Panc1 (cell line): ENCODE measurements around the gene HIF1A. TPM values are rescaled to one million over a fixed set of nuclear protein-coding genes. Genes with fewer than 3 reads are reported as not detected.

Experiments
- ATAC-seq: fragments of 200-7000 bp; cut with Tn5 transposase; 2 replicates; pipeline ENCODE4 v1.9.1; 2020; ENCODE audit warnings: mild to moderate bottlenecking, moderate library complexity
- BruUV-seq: library from RNA; stranded (reverse); fragments of 400-500 nt; replicated peaks from 2 replicates; lab custom pipeline; 2021; lab: Mats Ljungman, UMichigan
- CTCF ChIA-PET: fragments of 300-600 bp; sonication (Branson Sonifier 250); formaldehyde crosslinking; loops from one replicate; lab custom pipeline; 2022; ENCODE audit warnings: antibody characterized with exemption; lab: Charles Lee
- POLR2A ChIA-PET: fragments of 300-600 bp; sonication (Branson Sonifier 250); formaldehyde crosslinking; loops from one replicate; lab custom pipeline; 2022; ENCODE audit warnings: antibody characterized with exemption; lab: Charles Lee
- DNase-seq: peaks from one replicate; pipeline ENCODE4 v3.0.0-alpha.2; 2010; ENCODE audit warnings: low read depth, low spot score
- H3K27ac ChIP-seq: 2 replicates; pipeline ENCODE4 v1.5.1; 2011; ENCODE audit warnings: mild to moderate bottlenecking, low read length, inconsistent platforms
- H3K27me3 ChIP-seq: fragments of 200-500 bp; sonication (Bioruptor generic); 2 replicates; pipeline ENCODE4 v1.6.0; 2014; ENCODE audit warnings: low read length, inconsistent platforms; ENCODE audit not compliant: control insufficient read depth, insufficient read depth
- H3K36me3 ChIP-seq: fragments of 200-500 bp; sonication (Bioruptor generic); 2 replicates; pipeline ENCODE4 v1.5.1; 2014; ENCODE audit warnings: inconsistent platforms, mild to moderate bottlenecking, low read length, moderate library complexity; ENCODE audit not compliant: control insufficient read depth, insufficient read depth
- H3K4me1 ChIP-seq: 2 replicates; pipeline ENCODE4 v1.5.1; 2011; ENCODE audit warnings: inconsistent platforms, mild to moderate bottlenecking, low read length, moderate library complexity; ENCODE audit not compliant: control insufficient read depth, insufficient read depth
- H3K4me3 ChIP-seq, 2 experiments: 2 replicates each; pipeline ENCODE4 v1.5.1; 2011 to 2012; ENCODE audit warnings: low read depth in 2 of 2, low read length in 2 of 2, mild to moderate bottlenecking in 2 of 2, inconsistent platforms in 1 of 2, moderate library complexity in 1 of 2
- H3K9me3 ChIP-seq: fragments of 200-500 bp; sonication (Bioruptor generic); 2 replicates; pipeline ENCODE4 v1.5.1; 2014; ENCODE audit warnings: low read depth, mild to moderate bottlenecking, inconsistent platforms, low read length, moderate library complexity; ENCODE audit not compliant: control insufficient read depth, insufficient read depth
- POLR2AphosphoS5 ChIP-seq: IDR thresholded peaks from 2 replicates; pipeline ENCODE4 v1.6.1; 2012; ENCODE audit warnings: mild to moderate bottlenecking, low read depth, low read length, moderate library complexity
- SIN3A ChIP-seq: IDR thresholded peaks from 2 replicates; pipeline ENCODE4 v1.6.1; 2012; ENCODE audit warnings: low read depth, mild to moderate bottlenecking, low read length, moderate library complexity, borderline replicate concordance; ENCODE audit not compliant: insufficient read depth
- TCF7L2 ChIP-seq: IDR thresholded peaks from 2 replicates; pipeline ENCODE4 v1.6.1; 2011; ENCODE audit warnings: mild to moderate bottlenecking, low read depth, low read length, inconsistent platforms
- in situ Hi-C: cut with HindIII; loops from 2 replicates; pipeline ENCODE4 v1.10.0; 2016; ENCODE audit warnings: low sequenced_read_pairs, low pct_unique_long_range_greater_than_20kb
- intact Hi-C: fragments of 100-400 bp; cut with micrococcal nuclease; formaldehyde crosslinking; loops from one replicate; pipeline ENCODE4 v1.10.0; 2022; ENCODE audit not compliant: unreplicated experiment
- total RNA-seq: library from RNA; stranded (reverse); gene quantifications from one replicate; pipeline ENCODE4 v1.2.1, GENCODE V29; 2021; ENCODE audit not compliant: unreplicated experiment
- TF ChIP-seq, protein P1 (sequence below), 2 experiments: IDR thresholded peaks; 2 replicates each; pipeline ENCODE4 v1.6.1; 2011 to 2012; ENCODE audit warnings: low read depth in 2 of 2, control low read depth in 1 of 2, low read length in 1 of 2, mild to moderate bottlenecking in 1 of 2, moderate library complexity in 1 of 2; ENCODE audit not compliant: insufficient read depth in 1 of 2
- TF ChIP-seq, protein P2 (sequence below): fragments of 450-650 bp; IDR thresholded peaks from 2 replicates; pipeline ENCODE4 v1.5.1; 2017; ENCODE audit warnings: mild to moderate bottlenecking

HIF1A gene
- total RNA-seq, 1 experiment from 2014 or later, result 83.4 TPM

DNA sequence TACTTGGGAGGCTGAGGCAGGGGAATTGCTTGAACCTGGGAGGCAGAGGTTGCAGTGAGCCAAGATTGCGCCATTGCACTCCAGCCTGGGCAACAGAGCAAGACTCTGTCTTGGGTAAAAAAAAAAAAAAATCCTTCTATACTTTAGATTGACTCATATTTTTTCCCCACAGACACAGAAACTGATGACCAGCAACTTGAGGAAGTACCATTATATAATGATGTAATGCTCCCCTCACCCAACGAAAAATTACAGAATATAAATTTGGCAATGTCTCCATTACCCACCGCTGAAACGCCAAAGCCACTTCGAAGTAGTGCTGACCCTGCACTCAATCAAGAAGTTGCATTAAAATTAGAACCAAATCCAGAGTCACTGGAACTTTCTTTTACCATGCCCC is 42.6 kb downstream of the HIF1A start:
- intact Hi-C loops, result no loop called here
- in situ Hi-C loops, result no loop called here
- Histone ChIP-seq H3K36me3 (peaks cover 25% of the 10 kb centered on the region), H3K9me3 (no peaks in the 10 kb centered on the region), H3K4me3 (no peak overlapping the region), H3K27me3 (no peaks in the 10 kb centered on the region), H3K4me1 (no peaks in the 10 kb centered on the region), H3K27ac (no peak overlapping the region)
- TF ChIP-seq POLR2AphosphoS5 (no peak), SIN3A (no peak), TCF7L2 (no peak)
- TF ChIP-seq, protein P1, sequence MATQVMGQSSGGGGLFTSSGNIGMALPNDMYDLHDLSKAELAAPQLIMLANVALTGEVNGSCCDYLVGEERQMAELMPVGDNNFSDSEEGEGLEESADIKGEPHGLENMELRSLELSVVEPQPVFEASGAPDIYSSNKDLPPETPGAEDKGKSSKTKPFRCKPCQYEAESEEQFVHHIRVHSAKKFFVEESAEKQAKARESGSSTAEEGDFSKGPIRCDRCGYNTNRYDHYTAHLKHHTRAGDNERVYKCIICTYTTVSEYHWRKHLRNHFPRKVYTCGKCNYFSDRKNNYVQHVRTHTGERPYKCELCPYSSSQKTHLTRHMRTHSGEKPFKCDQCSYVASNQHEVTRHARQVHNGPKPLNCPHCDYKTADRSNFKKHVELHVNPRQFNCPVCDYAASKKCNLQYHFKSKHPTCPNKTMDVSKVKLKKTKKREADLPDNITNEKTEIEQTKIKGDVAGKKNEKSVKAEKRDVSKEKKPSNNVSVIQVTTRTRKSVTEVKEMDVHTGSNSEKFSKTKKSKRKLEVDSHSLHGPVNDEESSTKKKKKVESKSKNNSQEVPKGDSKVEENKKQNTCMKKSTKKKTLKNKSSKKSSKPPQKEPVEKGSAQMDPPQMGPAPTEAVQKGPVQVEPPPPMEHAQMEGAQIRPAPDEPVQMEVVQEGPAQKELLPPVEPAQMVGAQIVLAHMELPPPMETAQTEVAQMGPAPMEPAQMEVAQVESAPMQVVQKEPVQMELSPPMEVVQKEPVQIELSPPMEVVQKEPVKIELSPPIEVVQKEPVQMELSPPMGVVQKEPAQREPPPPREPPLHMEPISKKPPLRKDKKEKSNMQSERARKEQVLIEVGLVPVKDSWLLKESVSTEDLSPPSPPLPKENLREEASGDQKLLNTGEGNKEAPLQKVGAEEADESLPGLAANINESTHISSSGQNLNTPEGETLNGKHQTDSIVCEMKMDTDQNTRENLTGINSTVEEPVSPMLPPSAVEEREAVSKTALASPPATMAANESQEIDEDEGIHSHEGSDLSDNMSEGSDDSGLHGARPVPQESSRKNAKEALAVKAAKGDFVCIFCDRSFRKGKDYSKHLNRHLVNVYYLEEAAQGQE (IDR thresholded peaks at IDR 0.05; ENCODE audit: insufficient read depth in 1 of 2, low read depth in 2 of 2, low read length in 1 of 2), result no peak
- TF ChIP-seq, protein P2, sequence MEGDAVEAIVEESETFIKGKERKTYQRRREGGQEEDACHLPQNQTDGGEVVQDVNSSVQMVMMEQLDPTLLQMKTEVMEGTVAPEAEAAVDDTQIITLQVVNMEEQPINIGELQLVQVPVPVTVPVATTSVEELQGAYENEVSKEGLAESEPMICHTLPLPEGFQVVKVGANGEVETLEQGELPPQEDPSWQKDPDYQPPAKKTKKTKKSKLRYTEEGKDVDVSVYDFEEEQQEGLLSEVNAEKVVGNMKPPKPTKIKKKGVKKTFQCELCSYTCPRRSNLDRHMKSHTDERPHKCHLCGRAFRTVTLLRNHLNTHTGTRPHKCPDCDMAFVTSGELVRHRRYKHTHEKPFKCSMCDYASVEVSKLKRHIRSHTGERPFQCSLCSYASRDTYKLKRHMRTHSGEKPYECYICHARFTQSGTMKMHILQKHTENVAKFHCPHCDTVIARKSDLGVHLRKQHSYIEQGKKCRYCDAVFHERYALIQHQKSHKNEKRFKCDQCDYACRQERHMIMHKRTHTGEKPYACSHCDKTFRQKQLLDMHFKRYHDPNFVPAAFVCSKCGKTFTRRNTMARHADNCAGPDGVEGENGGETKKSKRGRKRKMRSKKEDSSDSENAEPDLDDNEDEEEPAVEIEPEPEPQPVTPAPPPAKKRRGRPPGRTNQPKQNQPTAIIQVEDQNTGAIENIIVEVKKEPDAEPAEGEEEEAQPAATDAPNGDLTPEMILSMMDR, result no peak
- DNase-seq (no peak), ATAC-seq (no peak)
- POLR2A ChIA-PET, result no interaction called here
- CTCF ChIA-PET, result no interaction called here
- no TSS peak for BruUV-seq

- in situ Hi-C loops, result no loop called here
- Histone ChIP-seq H3K9me3 (no peaks in the 10 kb centered on the region), H3K27me3 (no peaks in the 10 kb centered on the region), H3K27ac (no peak overlapping the region), H3K4me3 (no peak overlapping the region), H3K36me3 (peaks cover 17% of the 10 kb centered on the region), H3K4me1 (no peaks in the 10 kb centered on the region)
- ATAC-seq, result no peak
- BruUV-seq, result TSS peak; percentile 35
- TF ChIP-seq, protein P1 (IDR thresholded peaks at IDR 0.05; ENCODE audit: insufficient read depth in 1 of 2, low read depth in 2 of 2, low read length in 1 of 2), result no peak
- TF ChIP-seq SIN3A (no peak), TCF7L2 (no peak), POLR2AphosphoS5 (no peak)
- TF ChIP-seq, protein P2, result no peak
- CTCF ChIA-PET, result no interaction called here
- intact Hi-C loops, result no loop called here
- POLR2A ChIA-PET, result no interaction called here
- no peak for DNase-seq
Observed at GRCh38 chr14:61739133-61739532, 43.8 kb downstream of the HIF1A start.
